Thymus (tissue), 11 donors: ENCODE results near the gene ZDHHC13. TPM values are rescaled to one million over a fixed set of nuclear protein-coding genes. Genes with fewer than 3 reads are reported as not detected.

Source experiments
- DNase-seq, 9 donors: peaks; one replicate each; pipeline ENCODE4 v3.0.0-alpha.2; 2013; ENCODE audit warnings: low spot score in 9 of 9, low read depth in 6 of 9, missing footprints in 1 of 9
- H3K27ac ChIP-seq, 2 donors: one replicate each; pipeline ENCODE4 v1.5.1; 2013; ENCODE audit warnings: control low read depth in 1 of 2, low read depth in 1 of 2, low read length in 1 of 2, mild to moderate bottlenecking in 1 of 2, moderate library complexity in 1 of 2
- H3K27me3 ChIP-seq, 2 donors: one replicate each; pipeline ENCODE4 v1.5.1; 2013; ENCODE audit warnings: low read length in 1 of 2; ENCODE audit not compliant: control insufficient read depth in 2 of 2, insufficient read depth in 1 of 2
- H3K36me3 ChIP-seq, 2 donors: one replicate each; pipeline ENCODE4 v1.5.1; 2013; ENCODE audit warnings: low read length in 1 of 2, mild to moderate bottlenecking in 1 of 2, moderate library complexity in 1 of 2; ENCODE audit not compliant: control insufficient read depth in 2 of 2, insufficient read depth in 2 of 2
- H3K4me1 ChIP-seq, 2 donors: one replicate each; pipeline ENCODE4 v1.5.1; 2013; ENCODE audit warnings: low read length in 2 of 2; ENCODE audit not compliant: control insufficient read depth in 2 of 2, insufficient read depth in 2 of 2
- H3K4me3 ChIP-seq, 2 donors: one replicate each; pipeline ENCODE4 v1.5.1; 2013; ENCODE audit warnings: low read length in 2 of 2, control low read depth in 1 of 2, mild to moderate bottlenecking in 1 of 2
- H3K9me3 ChIP-seq, 2 donors: one replicate each; pipeline ENCODE4 v1.5.1; 2013; ENCODE audit warnings: low read length in 1 of 2, mild to moderate bottlenecking in 1 of 2; ENCODE audit not compliant: control insufficient read depth in 2 of 2, insufficient read depth in 1 of 2
- WGBS: extraction: QIAGEN DNeasy Blood & Tissue Kit; methylation state at CpG from one replicate; pipeline ENCODE4 v1.1.7; 2013; 5-methylcytosine and 5-hydroxymethylcytosine counted together
- polyA plus RNA-seq: library from polyadenylated mRNA; stranded (reverse); fragments of 200-250 nt; gene quantifications from one replicate; pipeline ENCODE4 v1.2.3, GENCODE V29; 2013
- total RNA-seq: library from RNA; stranded (reverse); fragments of 120-200 nt; gene quantifications from one replicate; pipeline ENCODE4 v1.2.4, GENCODE V29; 2013
- donor health status: healthy.

Gene ZDHHC13
- total and polyA plus RNA-seq, 2 donors, result 15.7 to 23.6 TPM

- Histone ChIP-seq H3K27ac (no peak overlapping the region), H3K9me3 (no peaks in the 10 kb centered on the region), H3K27me3 (no peaks in the 10 kb centered on the region), H3K36me3 (no peaks in the 10 kb centered on the region), H3K4me1 (no peaks in the 10 kb centered on the region), H3K4me3 (no peak overlapping the region)
- 96% methylated on average over 9 of the region's 9 CpGs for WGBS
- no peak for DNase-seq
Observed at GRCh38 chr11:19187833-19188258, 70.9 kb downstream of the ZDHHC13 start.

DNA sequence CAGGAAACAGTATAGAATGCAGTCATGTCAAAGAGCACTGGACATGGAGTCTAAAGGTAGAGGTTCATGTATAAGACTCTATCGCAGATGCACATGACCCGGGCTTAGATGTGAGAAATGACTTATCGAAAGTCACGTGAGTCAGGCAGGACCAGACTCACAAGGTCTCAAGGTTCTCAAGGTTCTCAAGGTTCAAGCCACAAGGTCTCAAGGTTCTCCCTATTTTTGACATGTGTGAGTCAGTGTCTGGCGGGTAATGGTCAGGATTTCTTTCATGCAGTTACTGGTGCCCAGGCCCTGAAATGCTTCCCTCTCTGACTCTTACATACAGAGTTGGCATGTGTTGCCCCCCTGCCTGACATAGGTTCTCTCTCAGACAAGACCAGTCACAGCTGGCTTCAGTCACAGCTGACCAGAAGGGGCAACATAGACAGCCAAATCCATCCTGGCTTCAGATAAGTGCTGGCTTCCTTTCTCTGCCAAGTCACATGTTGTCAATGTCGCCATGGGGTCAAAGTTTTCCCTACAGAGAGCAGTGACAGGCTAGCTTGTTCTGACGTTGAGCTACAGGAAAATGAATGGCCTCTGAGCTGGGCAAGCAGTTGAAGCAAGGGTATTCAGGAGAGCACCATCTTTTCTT lies 74.7 kb downstream of the ZDHHC13 start:
- Histone ChIP-seq H3K4me1 (no peaks in the 10 kb centered on the region), H3K27ac (no peak overlapping the region), H3K36me3 (no peaks in the 10 kb centered on the region), H3K9me3 (no peaks in the 10 kb centered on the region), H3K27me3 (no peaks in the 10 kb centered on the region), H3K4me3 (no peak overlapping the region)
- WGBS, result 95% methylated on average over 7 of the region's 7 CpGs
- no peak for DNase-seq

- Histone ChIP-seq H3K27ac (no peak overlapping the region), H3K9me3 (no peaks in the 10 kb centered on the region), H3K4me1 (no peaks in the 10 kb centered on the region), H3K36me3 (no peaks in the 10 kb centered on the region), H3K4me3 (no peak overlapping the region), H3K27me3 (no peaks in the 10 kb centered on the region)
- WGBS, result 92% methylated on average over 2 of the region's 2 CpGs
- no peak for DNase-seq
Observed at GRCh38 chr11:19193916-19194315, 76.9 kb downstream of the ZDHHC13 start.

- no peak for DNase-seq
- H3K4me1 ChIP-seq, result no peaks in the 10 kb centered on the region
- 93% methylated on average over 4 of the region's 4 CpGs for WGBS
- H3K4me3 ChIP-seq, result no peak overlapping the region
- H3K9me3 ChIP-seq, result no peaks in the 10 kb centered on the region
- no peak overlapping the region for H3K27ac ChIP-seq
- H3K27me3 ChIP-seq, result no peaks in the 10 kb centered on the region
- H3K36me3 ChIP-seq, result no peaks in the 10 kb centered on the region
Observed at GRCh38 chr11:19194620-19195308, 77.8 kb downstream of the ZDHHC13 start.

DNA sequence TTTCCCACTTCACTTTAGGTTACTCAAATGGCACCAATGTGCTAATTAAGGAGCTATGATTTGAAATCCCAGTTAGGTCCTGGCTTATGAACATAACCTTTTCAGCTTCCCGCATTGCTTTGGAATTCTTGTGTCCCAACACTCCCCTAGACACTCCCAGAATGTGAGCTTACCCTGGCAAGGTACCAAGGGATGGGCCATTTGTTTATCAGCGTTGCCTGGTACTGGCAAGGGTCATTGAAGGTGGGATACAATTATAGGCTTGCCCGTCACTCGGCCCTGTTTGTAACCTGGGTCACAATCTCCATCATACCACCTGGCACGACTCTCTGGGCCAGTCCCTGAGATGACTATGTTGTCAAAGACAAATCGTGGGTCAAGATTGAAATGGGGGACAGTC lies 79.5 kb downstream of the ZDHHC13 start:
- Histone ChIP-seq H3K36me3 (no peaks in the 10 kb centered on the region), H3K4me3 (no peak overlapping the region), H3K27me3 (no peaks in the 10 kb centered on the region), H3K9me3 (no peaks in the 10 kb centered on the region), H3K4me1 (no peaks in the 10 kb centered on the region), H3K27ac (no peak overlapping the region)
- WGBS, result 94% methylated on average over 6 of the region's 6 CpGs
- no peak for DNase-seq

GRCh38 chr11:19199048-19199447 lies 82.1 kb downstream of the ZDHHC13 start:
- Histone ChIP-seq H3K27ac (no peak overlapping the region), H3K36me3 (no peaks in the 10 kb centered on the region), H3K9me3 (no peaks in the 10 kb centered on the region), H3K4me1 (no peaks in the 10 kb centered on the region), H3K4me3 (no peak overlapping the region), H3K27me3 (no peaks in the 10 kb centered on the region)
- WGBS, result 96% methylated on average over 7 of the region's 7 CpGs
- no peak for DNase-seq

DNA sequence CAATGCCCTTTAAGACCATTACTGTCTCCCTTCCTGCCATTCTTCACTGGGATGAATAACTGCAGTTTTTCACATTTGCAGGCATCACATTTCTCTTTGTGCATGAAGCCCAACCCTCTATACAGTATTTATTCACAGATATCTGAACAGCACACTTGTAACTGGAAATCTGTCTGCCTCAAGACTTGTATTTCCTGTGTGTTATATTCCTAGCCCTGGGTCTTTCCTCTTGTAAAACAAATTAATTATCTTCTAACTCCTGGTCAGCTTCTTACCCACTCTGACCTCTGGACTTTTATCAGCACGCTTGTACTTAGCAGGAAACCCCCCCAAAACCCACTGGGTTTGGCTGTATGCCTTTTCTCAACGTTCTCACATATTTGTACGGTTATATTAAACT lies 82.8 kb downstream of the ZDHHC13 start:
- no peaks in the 10 kb centered on the region for H3K4me1 ChIP-seq
- H3K36me3 ChIP-seq, result no peaks in the 10 kb centered on the region
- H3K27ac ChIP-seq, result no peak overlapping the region
- no peaks in the 10 kb centered on the region for H3K27me3 ChIP-seq
- 14% methylated on average over 3 of the region's 3 CpGs for WGBS
- no peaks in the 10 kb centered on the region for H3K9me3 ChIP-seq
- no peak for DNase-seq
- H3K4me3 ChIP-seq, result no peak overlapping the region

- WGBS, result 43% methylated on average over 6 of the region's 6 CpGs
- Histone ChIP-seq H3K9me3 (no peaks in the 10 kb centered on the region), H3K4me1 (no peaks in the 10 kb centered on the region), H3K27me3 (no peaks in the 10 kb centered on the region), H3K4me3 (no peak overlapping the region), H3K27ac (no peak overlapping the region), H3K36me3 (no peaks in the 10 kb centered on the region)
- no peak for DNase-seq
Observed at GRCh38 chr11:19200410-19201201, 83.6 kb downstream of the ZDHHC13 start.
